GM18508 (cell line): ENCODE data around the gene PLPP2.
"Not testable (repeated sequence)": the region's sequence is repeated elsewhere in the genome, so short reads cannot be mapped to it uniquely, and the experiment has no call there.

Source experiments
- ATAC-seq: cut with Tn5 transposase; IDR thresholded peaks from one replicate; pipeline ENCODE4 v1.9.1; 2021; ENCODE audit warnings: moderate number of reproducible peaks; ENCODE audit not compliant: insufficient read depth, unreplicated experiment

The PLPP2 gene

GRCh38 chr19:277131-277530 lies 14.1 kb downstream of the PLPP2 start:
- ATAC-seq: no peak

- no peak for ATAC-seq
Measured at GRCh38 chr19:275958-276646, 15.1 kb downstream of the PLPP2 start.

- no peak for ATAC-seq
Measured at GRCh38 chr19:275000-275399, 16.2 kb downstream of the PLPP2 start.

GRCh38 chr19:273393-273792 lies 17.8 kb downstream of the PLPP2 start:
- ATAC-seq: no peak

GRCh38 chr19:271856-272255 lies 19.3 kb downstream of the PLPP2 start:
- no peak for ATAC-seq

GRCh38 chr19:270766-271318 lies 20.4 kb downstream of the PLPP2 start:
- ATAC-seq: not testable (repeated sequence)

- no peak for ATAC-seq
Measured at GRCh38 chr19:269241-269640, 22.0 kb downstream of the PLPP2 start.

- no peak for ATAC-seq
Measured at GRCh38 chr19:262125-262524, 29.1 kb downstream of the PLPP2 start.

- ATAC-seq: not testable (repeated sequence)
Measured at GRCh38 chr19:256804-257203, 34.4 kb downstream of the PLPP2 start.

- ATAC-seq: not testable (repeated sequence)
Measured at GRCh38 chr19:252421-253186, 38.6 kb downstream of the PLPP2 start.

- no peak for ATAC-seq
Measured at GRCh38 chr19:246551-246950, 44.7 kb downstream of the PLPP2 start.

GRCh38 chr19:245900-246299 lies 45.3 kb downstream of the PLPP2 start:
- not testable (repeated sequence) for ATAC-seq

GRCh38 chr19:245457-245856 lies 45.7 kb downstream of the PLPP2 start:
- no peak for ATAC-seq
